ENCODE results near the gene CSTA.
A peak's percentile ranks its signal among the peaks of the same experiment; 100 is the strongest.

The CSTA gene

DNA sequence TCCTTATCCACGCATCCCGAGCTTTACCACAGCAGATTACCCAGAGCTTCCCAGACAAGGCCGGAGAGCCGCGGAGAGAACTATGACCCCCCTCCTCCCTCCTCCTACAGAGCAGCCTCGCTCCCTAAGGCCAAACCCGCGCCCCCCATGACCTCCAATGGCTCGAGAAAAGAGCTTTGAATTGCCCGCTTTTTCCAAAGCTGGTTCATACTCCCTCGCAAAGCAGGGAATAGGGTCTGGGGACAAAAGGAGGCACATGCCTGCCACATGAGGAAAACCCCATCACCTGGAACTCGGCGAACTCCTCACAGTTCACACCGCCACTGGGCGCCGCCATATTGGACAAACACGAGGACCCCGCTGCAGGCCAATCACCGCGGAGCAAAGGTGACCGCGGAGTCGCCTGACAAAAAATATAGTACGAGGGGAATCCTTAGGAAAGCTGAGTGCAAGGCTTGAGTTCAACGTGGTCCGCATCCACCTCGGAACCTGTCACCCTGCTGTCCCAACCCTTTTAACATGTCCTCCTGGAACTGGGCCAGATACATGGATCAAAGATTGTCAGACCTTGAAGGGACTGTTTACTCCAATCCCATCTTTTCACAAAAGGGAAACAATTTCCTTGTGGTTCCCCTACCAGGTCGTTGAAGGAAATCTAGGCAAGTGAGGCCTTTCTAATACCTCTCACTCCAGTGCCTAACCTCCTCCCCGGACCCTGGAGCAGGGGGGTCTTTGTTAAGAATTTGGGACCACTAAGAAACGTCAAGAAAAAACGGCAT, 58.0 kb downstream of the CSTA start, which contains the start of gene MIX23:
Gene MIX23 (minus strand): TSS at position 344 of the 779 bp plus-strand sequence. CDS start 7 bp downstream, at position 337.
- DNase-seq (ENCODE audit: low read depth): peak; percentile 78

DNA sequence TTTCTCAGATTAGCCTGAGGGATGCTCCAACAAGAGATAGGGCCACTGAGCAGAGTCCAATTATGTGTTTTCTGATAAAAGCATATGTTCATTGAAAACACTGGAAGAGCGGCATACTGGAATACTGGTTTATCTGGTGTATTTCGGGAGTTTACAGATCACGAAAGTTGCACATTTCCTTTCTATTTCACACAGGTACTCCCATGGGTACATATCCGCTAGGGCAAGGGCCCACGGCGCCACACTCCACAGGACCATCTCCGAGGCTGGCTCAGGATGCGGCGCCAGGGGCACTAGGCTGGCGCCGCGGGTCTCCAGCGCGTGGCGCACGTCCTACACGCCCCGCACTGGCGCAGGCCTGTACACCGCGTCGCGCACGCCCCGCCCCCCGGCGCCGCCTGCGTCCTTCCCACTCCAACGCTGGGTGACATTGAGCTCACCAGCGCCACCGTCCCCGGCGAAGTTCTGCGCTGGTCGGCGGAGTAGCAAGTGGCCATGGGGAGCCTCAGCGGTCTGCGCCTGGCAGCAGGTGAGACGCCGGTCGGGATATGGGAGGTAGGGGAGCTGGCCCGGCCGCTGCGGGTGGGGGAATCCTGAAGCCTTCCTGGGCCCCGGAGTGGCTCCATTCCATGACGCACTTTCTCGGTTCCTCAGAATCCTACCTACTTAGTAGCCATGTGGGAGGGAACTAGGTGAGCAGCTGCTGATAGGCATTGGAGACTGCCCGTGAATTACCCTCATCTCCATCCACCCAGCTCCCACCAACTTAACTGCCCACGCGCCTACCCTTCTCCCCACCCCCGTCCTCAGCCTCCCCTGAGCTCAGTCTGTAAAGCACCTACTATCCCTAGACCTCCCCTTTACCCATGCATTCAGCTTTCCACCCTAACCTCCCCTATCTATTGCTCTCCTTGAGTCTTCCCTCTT, 59.0 kb downstream of the CSTA start, which contains the start of gene FAM162A:
Gene FAM162A (plus strand): TSS at position 412 of the 927 bp plus-strand sequence. CDS start 84 bp downstream, at position 496.
- DNase-seq (ENCODE audit: low read depth): peak; percentile 88

DNA sequence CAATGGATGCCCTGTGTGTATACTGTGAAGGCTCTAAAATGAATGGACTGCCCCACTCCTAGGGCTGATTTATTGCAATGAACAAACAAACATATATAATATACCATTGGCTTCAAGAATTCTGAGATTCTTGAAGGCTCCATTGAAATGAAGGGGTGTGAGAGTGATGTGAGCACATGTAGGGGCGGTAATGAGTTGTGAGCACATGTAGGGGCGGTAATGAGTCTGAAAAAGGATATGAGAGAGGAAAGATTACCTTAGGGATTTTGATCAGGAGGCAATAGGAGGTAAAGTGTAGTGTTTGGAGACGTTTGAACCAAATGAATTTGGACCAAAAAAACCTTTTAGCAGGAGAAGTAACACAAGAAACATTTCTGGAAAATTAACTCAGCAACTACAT, 62.7 kb downstream of the CSTA start:
- DNase-seq (ENCODE audit: low read depth): no peak

DNA sequence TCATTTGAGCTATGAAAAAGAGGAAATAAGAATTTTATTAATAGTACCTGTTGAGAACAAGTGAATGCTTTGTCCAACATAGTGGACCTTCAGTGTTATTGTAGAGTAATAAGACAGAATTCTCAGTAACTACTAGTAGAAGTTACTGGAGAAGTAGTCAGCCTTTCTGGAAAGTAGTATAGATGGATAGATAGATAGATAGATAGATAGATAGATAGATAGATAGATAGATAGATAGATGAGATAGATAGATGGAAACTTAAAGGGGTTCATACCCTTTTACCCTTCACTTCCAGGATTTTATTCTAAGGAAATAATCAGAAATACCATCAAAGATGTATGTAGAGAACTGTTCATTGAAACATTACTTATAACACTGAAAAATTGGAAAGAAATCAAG, 64.1 kb downstream of the CSTA start:
- no peak for DNase-seq (ENCODE audit: low read depth)

DNA sequence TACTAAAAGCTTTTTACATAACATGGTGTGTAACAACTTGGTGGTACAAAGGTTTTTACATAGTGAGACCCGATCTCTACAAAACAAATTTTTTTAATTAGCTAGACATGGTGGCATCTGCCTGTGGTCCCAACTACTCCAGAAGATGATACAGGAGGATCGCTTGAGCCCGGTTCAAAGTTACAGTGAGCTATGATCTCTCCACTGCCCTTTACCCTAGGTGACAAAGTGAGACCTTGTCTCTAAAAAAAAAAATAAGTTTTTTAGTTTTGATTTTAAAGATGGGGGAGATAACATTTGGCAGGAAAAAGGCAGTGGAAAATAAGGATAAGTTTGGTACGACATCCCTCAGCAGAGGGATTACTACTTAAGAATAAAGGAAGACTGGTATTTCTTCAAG, 64.8 kb downstream of the CSTA start:
- no peak for DNase-seq (ENCODE audit: low read depth)

DNA sequence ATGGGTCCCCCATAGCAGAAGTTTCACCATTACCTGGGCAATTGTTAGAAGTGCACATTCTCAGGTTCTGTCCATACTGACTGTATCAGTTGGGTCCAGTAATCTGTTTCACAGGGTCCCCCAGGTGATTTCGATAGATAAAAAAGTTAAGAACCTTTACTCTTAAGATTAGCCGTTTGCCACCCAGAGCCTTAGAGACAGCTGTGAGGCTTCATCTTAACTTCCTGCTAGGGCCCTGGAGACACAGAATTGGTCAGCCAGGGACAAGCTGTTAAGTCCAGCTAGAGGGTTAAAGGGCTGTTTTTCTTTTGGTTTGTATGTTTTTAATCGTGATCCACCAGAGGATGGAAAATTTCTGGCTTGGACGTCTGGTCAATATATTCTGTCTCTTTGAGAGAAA, 65.6 kb downstream of the CSTA start:
- no peak for DNase-seq (ENCODE audit: low read depth)
